ENCODE data around the gene REG3G.
"Not testable (repeated sequence)": the region's sequence is repeated elsewhere in the genome, so short reads cannot be mapped to it uniquely, and the experiment has no call there.

Gene REG3G

GRCh38 chr2:79026061-79026460 is 559 bp downstream of the REG3G start:
- no peak for DNase-seq

GRCh38 chr2:79039944-79040343 is 14.4 kb downstream of the REG3G start:
- no peak for DNase-seq

GRCh38 chr2:79041032-79041448 is 15.5 kb downstream of the REG3G start:
- no peak for DNase-seq

- not testable (repeated sequence) for DNase-seq
Measured at GRCh38 chr2:79053486-79053885, 28.0 kb downstream of the REG3G start.

- DNase-seq = not testable (repeated sequence)
Measured at GRCh38 chr2:79054769-79055168, 29.3 kb downstream of the REG3G start.

- DNase-seq = no peak
Measured at GRCh38 chr2:79065201-79065600, 39.7 kb downstream of the REG3G start.

GRCh38 chr2:79071078-79071477 is 45.6 kb downstream of the REG3G start:
- no peak for DNase-seq

Data from NCI-H226 (cell line).